Hepatocyte (in vitro differentiated cells): ENCODE data around the gene UNC5A. TPM values are rescaled to one million over a fixed set of nuclear protein-coding genes. Genes with fewer than 3 reads are reported as not detected.
A peak's percentile ranks its signal among the peaks of the same experiment; 100 is the strongest.

Experiments
- DNase-seq: peaks from one replicate; pipeline ENCODE4 v3.0.0-alpha.2; 2016; ENCODE audit warnings: low spot score
- H2AFZ ChIP-seq: fragments of 200-600 bp; sonication (generic); 2 replicates; pipeline ENCODE4 v1.6.0; 2016; ENCODE audit warnings: antibody characterized with exemption, mild to moderate bottlenecking
- H3K27ac ChIP-seq: fragments of 200-600 bp; sonication (generic); 2 replicates; pipeline ENCODE4 v1.5.1; 2016; ENCODE audit warnings: mild to moderate bottlenecking
- H3K27me3 ChIP-seq: fragments of 200-600 bp; sonication (generic); 2 replicates; pipeline ENCODE4 v1.6.1; 2016
- H3K36me3 ChIP-seq: fragments of 200-600 bp; sonication (generic); replicated peaks from 2 replicates; pipeline ENCODE4 v1.5.1; 2016; ENCODE audit warnings: low read depth; ENCODE audit not compliant: insufficient read depth
- H3K4me1 ChIP-seq: fragments of 200-600 bp; sonication (generic); 2 replicates; pipeline ENCODE4 v1.5.1; 2016; ENCODE audit warnings: mild to moderate bottlenecking, moderate library complexity; ENCODE audit not compliant: insufficient read depth
- H3K4me2 ChIP-seq: fragments of 200-600 bp; sonication (generic); 2 replicates; pipeline ENCODE4 v1.6.0; 2016
- H3K4me3 ChIP-seq: fragments of 200-600 bp; sonication (generic); 2 replicates; pipeline ENCODE4 v1.5.1; 2016; ENCODE audit warnings: mild to moderate bottlenecking
- H3K79me2 ChIP-seq: fragments of 200-600 bp; sonication (generic); 2 replicates; pipeline ENCODE4 v1.6.0; 2017; ENCODE audit warnings: mild to moderate bottlenecking
- H3K9me2 ChIP-seq: fragments of 200-600 bp; sonication (generic); replicated peaks from 2 replicates; pipeline ENCODE4 v1.6.0; 2017; ENCODE audit warnings: mild to moderate bottlenecking; ENCODE audit not compliant: insufficient read depth
- H3K9me3 ChIP-seq: fragments of 200-600 bp; sonication (generic); 2 replicates; pipeline ENCODE4 v1.5.1; 2016; ENCODE audit warnings: low read depth, mild to moderate bottlenecking
- H4K20me1 ChIP-seq: fragments of 200-600 bp; sonication (generic); 2 replicates; pipeline ENCODE4 v1.6.0; 2016; ENCODE audit warnings: mild to moderate bottlenecking; ENCODE audit not compliant: insufficient read depth, poor library complexity, severe bottlenecking
- EZH2 ChIP-seq: fragments of 200-600 bp; sonication (generic); IDR thresholded peaks from 2 replicates; pipeline ENCODE4 v1.6.1; 2016; ENCODE audit warnings: antibody characterized with exemption, mild to moderate bottlenecking, borderline replicate concordance
- EZH2phosphoT487 ChIP-seq: fragments of 200-600 bp; sonication (generic); IDR thresholded peaks from one replicate; pipeline ENCODE4 v1.6.1; 2018; ENCODE audit warnings: antibody characterized with exemption, mild to moderate bottlenecking, low read depth, moderate library complexity; ENCODE audit not compliant: unreplicated experiment, severe bottlenecking
- WGBS: methylation state at CpG from one replicate; pipeline ENCODE4 v1.1.6; 2016; ENCODE audit warnings: low lambda C conversion rate; ENCODE audit errors: missing lambda C conversion rate; 5-methylcytosine and 5-hydroxymethylcytosine counted together
- polyA plus RNA-seq: library from polyadenylated mRNA; unstranded; fragments of >200 nt; fragmentation: Nextera tagmentation; extraction: Ambion mirVana; gene quantifications from 2 replicates; pipeline ENCODE4 v1.2.1, GENCODE V29; 2016
- total RNA-seq: library from RNA; depleted of rRNA; stranded (reverse); fragments of >200 nt; gene quantifications from 2 replicates; pipeline ENCODE4 v1.2.3, GENCODE V29; 2014
- TF ChIP-seq, protein P1 (sequence below): fragments of 200-600 bp; sonication (generic); IDR thresholded peaks from 2 replicates; pipeline ENCODE4 v1.5.1; 2016; ENCODE audit warnings: antibody characterized with exemption, mild to moderate bottlenecking; ENCODE audit not compliant: poor library complexity

Gene UNC5A
- total and polyA plus RNA-seq, 2 experiments from 2014 or later, result 0.10 to 1.1 TPM

DNA sequence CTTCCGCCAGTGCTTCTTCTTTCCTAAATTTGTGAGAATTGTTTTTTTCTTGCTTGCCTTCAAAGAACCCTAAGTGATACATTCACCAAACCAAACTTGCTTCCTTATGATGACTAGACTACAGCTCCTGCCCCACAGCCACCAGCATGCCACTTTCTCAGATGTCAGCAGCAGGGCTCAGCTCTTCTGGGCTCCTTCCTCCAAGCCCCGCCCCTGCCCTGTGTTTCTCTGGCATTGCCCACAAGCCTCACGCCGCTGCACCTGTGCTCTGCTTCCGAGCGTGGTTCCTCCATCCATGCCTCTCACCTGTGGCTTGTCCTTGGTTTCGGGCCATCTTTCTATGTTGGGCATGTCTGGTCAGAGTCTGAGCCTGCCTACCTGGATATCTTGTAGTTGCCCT, 10.6 kb downstream of the UNC5A start:
- 94% methylated on average over 7 of the region's 7 CpGs for WGBS
- no peak overlapping the region for H3K4me2 ChIP-seq

DNA sequence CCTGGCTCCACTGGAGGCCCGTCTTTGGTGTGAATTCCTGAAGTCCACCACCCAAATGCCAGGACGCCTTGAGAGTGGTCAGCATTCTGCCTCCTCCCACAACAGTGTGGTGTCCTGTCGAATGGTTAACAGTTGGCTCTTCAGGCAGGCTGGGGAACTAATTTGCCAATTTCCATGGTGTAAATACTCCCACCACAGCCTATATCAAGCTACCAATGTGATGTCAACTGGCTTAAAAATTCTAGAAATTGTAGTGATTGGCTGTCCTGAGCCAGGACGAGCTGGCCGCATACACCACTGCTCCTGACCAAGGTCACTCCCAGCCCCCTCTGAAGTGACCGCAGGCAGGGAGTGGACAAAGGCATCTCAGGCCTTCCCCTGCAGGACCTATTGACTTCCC, 11.1 kb downstream of the UNC5A start:
- no peak overlapping the region for H3K27ac ChIP-seq
- no peaks in the 10 kb centered on the region for H3K36me3 ChIP-seq
- H3K4me3 ChIP-seq, result no peak overlapping the region
- TF ChIP-seq EZH2phosphoT487 (no peak), EZH2 (no peak)
- TF ChIP-seq, protein P1, sequence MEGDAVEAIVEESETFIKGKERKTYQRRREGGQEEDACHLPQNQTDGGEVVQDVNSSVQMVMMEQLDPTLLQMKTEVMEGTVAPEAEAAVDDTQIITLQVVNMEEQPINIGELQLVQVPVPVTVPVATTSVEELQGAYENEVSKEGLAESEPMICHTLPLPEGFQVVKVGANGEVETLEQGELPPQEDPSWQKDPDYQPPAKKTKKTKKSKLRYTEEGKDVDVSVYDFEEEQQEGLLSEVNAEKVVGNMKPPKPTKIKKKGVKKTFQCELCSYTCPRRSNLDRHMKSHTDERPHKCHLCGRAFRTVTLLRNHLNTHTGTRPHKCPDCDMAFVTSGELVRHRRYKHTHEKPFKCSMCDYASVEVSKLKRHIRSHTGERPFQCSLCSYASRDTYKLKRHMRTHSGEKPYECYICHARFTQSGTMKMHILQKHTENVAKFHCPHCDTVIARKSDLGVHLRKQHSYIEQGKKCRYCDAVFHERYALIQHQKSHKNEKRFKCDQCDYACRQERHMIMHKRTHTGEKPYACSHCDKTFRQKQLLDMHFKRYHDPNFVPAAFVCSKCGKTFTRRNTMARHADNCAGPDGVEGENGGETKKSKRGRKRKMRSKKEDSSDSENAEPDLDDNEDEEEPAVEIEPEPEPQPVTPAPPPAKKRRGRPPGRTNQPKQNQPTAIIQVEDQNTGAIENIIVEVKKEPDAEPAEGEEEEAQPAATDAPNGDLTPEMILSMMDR, result no peak
- no peak overlapping the region for H3K4me2 ChIP-seq
- no peaks in the 10 kb centered on the region for H3K79me2 ChIP-seq
- no peaks in the 10 kb centered on the region for H3K9me3 ChIP-seq
- peaks cover 26% of the 10 kb centered on the region for H3K27me3 ChIP-seq
- WGBS, result 93% methylated on average over 6 of the region's 6 CpGs
- H2AFZ ChIP-seq, result no peak overlapping the region
- no peaks in the 10 kb centered on the region for H4K20me1 ChIP-seq
- H3K9me2 ChIP-seq, result no peaks in the 10 kb centered on the region
- peaks cover 9% of the 10 kb centered on the region for H3K4me1 ChIP-seq
- no peak for DNase-seq

More for the DNA sequence above, 10.6 kb downstream of the UNC5A start:
- Histone ChIP-seq H3K9me2 (no peaks in the 10 kb centered on the region), H3K4me1 (peaks cover 9% of the 10 kb centered on the region), H3K36me3 (no peaks in the 10 kb centered on the region), H2AFZ (no peak overlapping the region), H3K27me3 (peaks cover 31% of the 10 kb centered on the region), H4K20me1 (no peaks in the 10 kb centered on the region), H3K27ac (no peak overlapping the region), H3K9me3 (no peaks in the 10 kb centered on the region), H3K4me3 (no peak overlapping the region), H3K79me2 (no peaks in the 10 kb centered on the region)
- no peak for DNase-seq
- TF ChIP-seq EZH2, result no peak
- TF ChIP-seq, protein P1, result no peak
- TF ChIP-seq EZH2phosphoT487, result no peak

DNA sequence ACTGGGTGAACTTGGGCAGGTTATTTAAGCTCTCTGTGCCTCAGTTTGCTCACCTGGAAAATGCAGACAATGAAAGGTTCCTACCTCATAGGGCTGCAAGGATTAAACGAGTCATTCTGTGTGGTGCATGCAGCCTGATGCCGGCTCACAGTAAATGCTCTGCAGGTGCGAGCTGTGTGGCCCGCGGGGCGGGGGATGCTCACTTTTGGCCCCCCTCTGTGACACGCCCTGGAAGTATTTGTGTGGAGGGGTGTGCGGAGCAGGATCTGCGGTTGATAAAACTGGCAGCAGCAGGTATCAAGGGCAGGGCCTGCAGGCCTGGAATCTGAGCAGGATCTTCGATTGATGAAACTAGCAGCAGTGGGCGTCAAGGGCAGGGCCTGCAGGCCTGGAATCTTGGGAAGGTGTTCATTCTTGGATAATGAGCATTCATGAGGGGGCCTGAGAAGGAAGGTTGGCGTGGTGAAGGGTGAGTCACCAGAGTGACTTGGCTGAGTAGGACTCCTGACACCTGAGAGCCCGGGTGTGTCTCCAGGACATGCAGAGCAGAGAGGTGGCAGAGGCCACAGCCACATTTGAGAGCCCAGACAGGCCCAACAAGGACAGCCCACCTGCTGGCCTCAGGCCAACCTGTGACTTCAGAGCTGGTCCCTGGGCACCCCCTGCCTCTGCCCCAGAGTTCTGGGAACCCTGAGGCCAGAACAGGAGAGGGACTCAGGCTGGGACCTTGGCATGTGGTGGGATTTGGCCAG, 11.9 kb downstream of the UNC5A start:
- H3K27ac ChIP-seq, result no peak overlapping the region

More for the DNA sequence above, 11.9 kb downstream of the UNC5A start:
- Histone ChIP-seq H4K20me1 (no peaks in the 10 kb centered on the region), H3K9me3 (no peaks in the 10 kb centered on the region), H3K4me3 (no peak overlapping the region), H2AFZ (no peak overlapping the region), H3K4me1 (peaks cover 9% of the 10 kb centered on the region), H3K9me2 (no peaks in the 10 kb centered on the region), H3K27me3 (peaks cover 18% of the 10 kb centered on the region), H3K36me3 (no peaks in the 10 kb centered on the region), H3K4me2 (no peak overlapping the region), H3K79me2 (no peaks in the 10 kb centered on the region)
- TF ChIP-seq EZH2 (no peak), EZH2phosphoT487 (no peak)
- TF ChIP-seq, protein P1, result no peak
- peak; percentile 47 for DNase-seq
- 82% methylated on average over 13 of the region's 13 CpGs for WGBS
